AG20443 (cell line): ENCODE data around the gene SEPTIN14.
A peak's percentile ranks its signal among the peaks of the same experiment; 100 is the strongest.
"Not testable (repeated sequence)": the region's sequence is repeated elsewhere in the genome, so short reads cannot be mapped to it uniquely, and the experiment has no call there.

ENCODE experiments used
- DNase-seq: peaks from one replicate; pipeline ENCODE4 v3.0.0; 2012; ENCODE audit warnings: low spot score, mixed read lengths

SEPTIN14 gene

DNA sequence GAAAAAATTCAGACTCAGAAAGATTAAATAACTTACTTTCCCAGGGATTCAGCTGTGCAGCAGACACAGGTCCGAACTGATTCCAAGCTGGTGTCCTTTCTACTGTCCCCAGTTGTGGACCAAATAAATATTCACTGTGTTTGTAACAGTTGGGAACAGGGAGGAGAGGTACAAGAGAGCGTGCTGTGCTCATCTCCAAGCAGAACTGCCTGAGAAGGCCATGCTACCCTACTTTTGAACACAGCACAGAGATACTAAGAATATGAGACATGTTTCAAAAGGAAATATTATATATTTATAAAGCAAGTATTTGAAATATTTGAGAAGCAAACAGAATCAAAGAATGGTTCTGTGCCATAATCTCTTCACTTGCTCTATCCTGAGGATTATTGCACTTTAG lies at the start of gene SEPTIN14:
Gene SEPTIN14, minus strand, starts transcription at position 101 of the 400 bp plus-strand sequence. CDS start 756 bp downstream, outside the sequence.
- not testable (repeated sequence) for DNase-seq

GRCh38 chr7:55903985-55904759 lies 41.6 kb upstream of the SEPTIN14 start:
- no peak for DNase-seq

DNA sequence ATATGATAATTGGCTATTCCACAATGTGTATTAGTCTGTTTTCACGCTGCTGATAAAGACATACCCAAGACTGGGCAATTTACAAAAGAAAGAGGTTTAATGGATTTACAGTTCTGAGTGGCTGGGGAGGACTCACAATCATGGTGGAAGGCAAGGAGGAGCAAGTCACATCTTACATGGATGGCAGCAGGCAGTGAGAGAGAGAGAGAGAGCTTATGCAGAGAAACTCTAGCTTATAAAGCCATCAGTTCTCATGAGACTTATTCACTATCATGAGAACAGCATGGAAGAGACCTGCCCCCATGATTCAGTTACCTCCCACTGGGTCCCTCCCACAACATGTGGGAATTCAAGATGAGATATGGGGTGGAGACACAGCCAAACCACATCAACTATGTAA lies 38.5 kb upstream of the SEPTIN14 start:
- DNase-seq, result not testable (repeated sequence)

- no peak for DNase-seq
These were observed 35.7 kb upstream of the SEPTIN14 start for GRCh38 chr7:55898287-55898686.

DNA sequence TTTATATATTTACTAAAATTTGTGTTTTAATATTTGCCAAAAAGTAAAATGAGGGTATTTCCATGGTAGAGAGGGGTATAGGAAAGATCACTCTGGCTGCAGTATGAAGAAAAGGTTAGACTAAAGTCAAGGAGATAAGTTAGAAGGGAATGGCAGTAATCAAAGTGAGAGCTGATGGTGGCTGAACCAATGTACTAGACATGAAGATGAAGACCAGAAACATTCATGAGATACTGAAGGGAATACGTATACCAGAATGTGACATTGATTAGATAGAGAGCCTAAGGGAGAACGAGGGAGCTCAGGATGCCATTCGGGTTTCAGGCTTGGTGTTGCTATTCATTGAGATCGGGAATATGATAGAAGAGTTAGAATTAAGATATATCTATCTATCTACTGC lies 32.5 kb upstream of the SEPTIN14 start:
- DNase-seq, result no peak

DNA sequence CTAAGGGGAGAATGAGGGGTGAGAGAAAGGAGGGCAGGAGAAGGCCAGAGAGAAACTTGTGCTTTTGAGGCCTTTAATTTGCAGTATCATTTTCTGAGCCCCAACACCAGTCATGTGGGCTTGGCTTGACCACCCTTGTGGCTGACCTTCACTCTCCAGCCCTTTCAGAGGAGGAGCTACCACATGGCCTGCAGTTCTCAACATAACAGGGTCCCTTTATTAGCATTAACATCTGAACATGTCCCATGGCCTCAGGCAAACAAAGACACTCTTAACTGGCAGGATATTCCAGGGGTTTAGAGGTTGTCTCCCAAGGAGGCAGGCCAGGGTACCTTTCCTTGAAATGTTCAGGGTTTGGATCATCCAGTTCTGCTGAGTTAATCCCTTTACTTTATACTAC lies 31.4 kb upstream of the SEPTIN14 start:
- DNase-seq, result no peak

- not testable (repeated sequence) for DNase-seq
These were observed 25.8 kb upstream of the SEPTIN14 start for GRCh38 chr7:55888378-55888777.

GRCh38 chr7:55887821-55888247 lies 25.3 kb upstream of the SEPTIN14 start:
- DNase-seq, result peak; percentile 19

GRCh38 chr7:55884321-55884720 lies 21.8 kb upstream of the SEPTIN14 start:
- DNase-seq, result no peak

DNA sequence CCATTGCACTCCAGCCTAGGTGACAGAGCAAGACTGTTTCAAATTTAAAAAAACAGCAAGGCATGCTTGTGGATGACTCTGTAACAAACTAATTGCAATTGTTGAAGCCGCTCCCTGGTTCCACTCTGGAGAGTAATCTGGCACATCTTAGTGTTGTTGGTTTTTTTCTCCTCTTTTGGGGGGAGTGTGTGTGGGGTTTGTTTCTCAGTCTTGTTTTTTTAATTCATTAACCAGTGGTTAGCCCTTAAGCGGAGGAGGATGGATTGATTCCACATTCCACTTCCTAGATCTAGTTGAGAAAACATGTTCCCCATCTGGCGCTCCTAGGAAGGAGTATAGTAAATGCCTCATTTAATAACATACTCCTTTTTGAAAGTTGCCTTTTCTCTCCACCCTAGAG lies 16.1 kb upstream of the SEPTIN14 start:
- DNase-seq, result no peak

GRCh38 chr7:55877308-55877707 lies 14.8 kb upstream of the SEPTIN14 start:
- DNase-seq, result no peak

DNA sequence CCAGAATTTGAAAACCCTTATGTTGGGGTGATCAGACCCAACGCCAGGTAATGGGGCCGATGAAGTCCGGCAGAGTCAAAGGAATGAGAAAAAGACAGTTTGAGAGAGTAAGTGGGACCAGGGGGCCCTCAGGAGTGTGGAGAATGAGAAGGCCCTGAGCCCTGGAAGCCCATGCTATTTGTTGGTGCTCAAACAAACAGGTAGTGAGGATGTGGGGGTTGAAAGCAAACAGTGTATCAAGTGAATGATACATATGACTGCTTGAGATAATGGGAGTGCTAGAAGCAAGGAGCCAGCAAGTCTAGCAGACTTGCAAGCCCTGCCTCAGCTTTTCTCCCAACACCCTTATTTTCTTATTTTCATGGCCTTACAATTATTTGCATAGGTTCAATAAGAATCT lies 11.2 kb upstream of the SEPTIN14 start:
- DNase-seq, result no peak

GRCh38 chr7:55871932-55872485 lies 9.5 kb upstream of the SEPTIN14 start:
- DNase-seq, result no peak

DNA sequence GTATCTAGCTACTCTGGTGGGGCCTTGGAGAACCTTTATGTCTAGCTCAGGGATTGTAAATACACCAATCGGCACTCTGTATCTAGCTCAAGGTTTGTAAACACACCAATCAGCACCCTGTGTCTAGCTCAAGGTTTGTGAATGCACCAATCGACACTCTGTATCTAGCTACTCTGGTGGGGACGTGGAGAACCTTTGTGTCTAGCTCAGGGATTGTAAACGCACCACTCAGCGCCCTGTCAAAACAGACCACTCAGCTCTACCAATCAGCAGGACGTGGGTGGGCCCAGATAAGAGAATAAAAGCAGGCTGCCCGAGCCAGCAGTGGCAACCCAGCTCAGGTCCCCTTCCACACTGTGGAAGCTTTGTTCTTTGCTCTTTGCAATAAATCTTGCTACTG lies 6.4 kb upstream of the SEPTIN14 start:
- not testable (repeated sequence) for DNase-seq

- DNase-seq, result not testable (repeated sequence)
These were observed 17.4 kb downstream of the SEPTIN14 start for GRCh38 chr7:55845164-55845563.

DNA sequence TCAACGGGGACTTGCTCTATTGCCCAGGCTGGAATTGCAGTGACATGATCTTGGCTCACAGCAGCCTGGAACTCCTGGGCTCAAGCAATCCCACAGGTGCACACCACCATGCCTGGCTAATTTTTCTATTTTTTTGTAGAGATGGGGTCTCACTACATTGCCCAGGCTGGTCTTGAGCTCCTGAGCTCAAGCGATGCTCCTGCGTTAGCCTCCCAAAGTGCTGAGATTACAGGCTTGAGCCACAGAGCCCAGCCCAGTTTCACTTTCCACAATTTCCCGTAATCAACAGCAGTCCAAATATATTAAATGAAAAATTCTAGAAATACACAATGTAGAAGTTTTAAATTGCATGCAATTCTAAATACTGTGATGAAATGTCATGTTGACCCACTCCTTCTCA lies 24.0 kb downstream of the SEPTIN14 start:
- no peak for DNase-seq

- no peak for DNase-seq
These were observed 35.0 kb downstream of the SEPTIN14 start for GRCh38 chr7:55827577-55827976.

- no peak for DNase-seq
These were observed 43.9 kb downstream of the SEPTIN14 start for GRCh38 chr7:55818686-55819085.

GRCh38 chr7:55797260-55797659 lies 65.3 kb downstream of the SEPTIN14 start:
- not testable (repeated sequence) for DNase-seq

DNA sequence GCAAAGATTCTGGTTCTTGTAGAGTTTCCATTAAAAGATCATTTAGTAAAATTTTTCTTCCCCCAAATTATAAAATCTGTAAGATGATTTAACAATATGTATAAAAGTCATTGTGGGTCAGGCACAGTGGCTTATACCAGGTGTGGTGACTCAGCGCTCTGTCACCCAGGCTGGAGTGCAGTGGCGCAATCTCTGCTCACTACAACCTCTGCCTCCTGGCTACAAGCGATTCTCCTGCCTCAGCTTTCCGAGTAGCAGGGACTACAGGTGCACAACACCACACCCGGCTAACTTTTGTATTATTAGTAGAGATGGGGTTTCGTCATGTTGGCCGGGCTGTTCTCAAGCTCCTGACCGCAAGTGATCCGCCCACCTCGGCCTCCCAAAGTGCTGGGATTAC lies 68.0 kb downstream of the SEPTIN14 start:
- no peak for DNase-seq

- no peak for DNase-seq
These were observed 70.5 kb downstream of the SEPTIN14 start for GRCh38 chr7:55792048-55792447.

DNA sequence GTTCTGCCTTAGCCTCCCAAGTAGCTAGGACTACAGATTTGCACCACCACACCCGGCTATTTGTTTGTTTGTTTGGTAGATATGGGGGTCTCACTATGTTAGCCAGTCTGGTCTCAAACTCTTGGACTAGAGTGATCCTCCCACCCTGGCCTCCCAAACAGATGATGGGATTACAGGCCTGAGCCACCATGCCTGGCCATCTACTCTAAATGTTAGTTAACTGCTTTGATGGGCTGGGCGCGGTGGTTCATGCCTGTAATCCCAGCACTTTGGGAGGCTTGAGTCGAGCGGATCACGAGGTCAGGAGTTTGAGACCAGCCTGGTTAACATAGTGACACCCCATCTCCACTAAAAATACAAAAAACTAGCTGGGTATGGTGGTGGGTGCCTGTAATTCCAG lies 74.8 kb downstream of the SEPTIN14 start:
- DNase-seq, result no peak

DNA sequence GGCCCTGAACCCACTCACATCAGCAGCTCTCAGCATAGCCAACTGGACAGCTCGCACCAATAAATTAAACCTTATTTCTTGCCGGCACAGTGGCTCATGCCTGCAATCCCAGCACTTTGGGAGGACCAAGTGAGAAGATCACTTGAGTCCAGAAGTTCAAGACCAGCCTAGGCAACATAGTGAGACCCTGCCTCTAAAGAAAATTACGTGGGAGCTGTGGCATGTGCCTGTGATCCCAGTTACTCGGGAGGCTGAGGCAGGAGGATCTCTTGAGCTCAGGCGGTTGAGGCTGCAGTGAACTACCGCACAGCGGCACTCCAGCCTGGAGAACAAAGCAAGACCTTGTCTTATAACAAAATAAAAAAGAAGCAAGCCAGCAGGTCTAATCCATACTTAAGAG lies 75.7 kb downstream of the SEPTIN14 start:
- DNase-seq, result no peak

DNA sequence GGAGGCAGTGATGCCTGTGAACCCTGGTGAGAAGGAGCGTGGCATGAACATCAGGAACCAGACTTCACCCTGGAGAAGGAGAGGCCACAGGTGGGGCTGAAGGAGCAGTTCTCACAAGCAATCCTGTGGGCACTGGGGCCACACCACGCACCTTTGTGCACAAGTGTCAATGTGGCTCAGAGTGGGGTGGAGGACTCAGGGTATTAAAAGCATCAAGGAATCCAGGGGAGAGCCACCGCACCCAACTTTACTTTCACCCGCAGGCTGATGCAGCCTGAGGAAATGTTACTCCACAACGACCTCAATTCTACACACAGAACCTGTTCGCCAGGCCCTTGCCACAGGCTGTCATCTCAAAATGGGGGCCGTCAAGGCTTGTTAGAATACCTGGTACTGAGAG lies 77.1 kb downstream of the SEPTIN14 start:
- not testable (repeated sequence) for DNase-seq
